ENCODE measurements around the gene NRAP.

The NRAP gene

DNA sequence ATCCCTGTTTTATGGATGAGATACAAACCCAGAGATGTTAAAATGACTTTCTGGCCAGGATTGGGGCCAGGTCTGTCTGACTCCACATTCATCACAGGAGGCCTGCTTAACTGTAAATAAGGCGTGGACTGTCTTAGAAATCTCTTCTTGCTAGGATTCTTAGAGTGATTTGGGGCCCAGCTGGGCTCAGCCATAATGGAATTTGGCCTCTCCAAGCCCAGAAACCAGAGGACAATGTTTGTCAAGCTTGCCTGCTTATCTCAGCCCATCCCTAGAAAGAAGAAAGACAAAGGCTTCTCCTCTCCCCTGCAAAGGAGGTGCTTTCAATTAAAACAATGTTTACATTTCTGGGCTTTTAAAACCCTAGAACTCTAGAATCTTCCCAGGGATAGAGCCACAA is 108.1 kb downstream of the NRAP start:
- DNase-seq: no peak

DNA sequence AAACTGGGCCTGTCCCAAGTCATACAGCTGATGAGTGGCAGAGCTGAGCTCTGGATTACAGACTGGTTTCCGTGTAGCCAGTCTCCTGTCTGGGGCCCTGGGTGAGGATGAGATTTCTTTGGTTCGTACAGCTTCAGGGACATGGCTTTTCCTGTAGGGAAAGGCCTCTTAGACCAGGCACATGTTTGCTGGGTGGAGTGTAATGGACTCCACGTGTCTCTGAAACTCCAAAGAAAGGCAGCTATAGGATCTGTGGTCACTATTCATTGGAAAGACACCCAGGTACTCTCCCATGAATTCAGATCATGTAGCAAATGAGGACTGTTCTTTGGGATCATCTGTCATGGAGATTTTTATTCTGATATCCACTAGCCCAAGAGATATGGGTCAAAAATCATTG is 108.6 kb downstream of the NRAP start:
- no peak for DNase-seq

DNA sequence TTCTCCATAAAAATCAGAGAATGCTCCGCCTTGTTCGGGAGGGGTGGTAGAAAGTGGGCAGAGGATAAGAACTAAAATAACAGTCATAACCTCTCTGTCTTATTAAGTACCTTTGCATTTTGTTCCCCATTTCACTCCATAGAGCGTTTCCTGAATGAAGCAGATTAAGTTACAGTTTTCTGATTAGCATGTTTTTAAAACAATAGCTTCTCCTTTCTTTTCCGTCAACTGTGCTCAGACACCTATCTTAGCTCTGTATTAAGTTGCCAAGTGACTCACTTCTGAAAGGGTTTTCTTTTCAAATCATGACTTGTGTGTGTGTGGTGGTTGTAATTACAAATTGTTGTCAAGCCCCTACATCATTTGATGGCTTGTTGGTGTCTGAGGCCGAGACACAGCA is 109.6 kb downstream of the NRAP start:
- no peak for DNase-seq

DNA sequence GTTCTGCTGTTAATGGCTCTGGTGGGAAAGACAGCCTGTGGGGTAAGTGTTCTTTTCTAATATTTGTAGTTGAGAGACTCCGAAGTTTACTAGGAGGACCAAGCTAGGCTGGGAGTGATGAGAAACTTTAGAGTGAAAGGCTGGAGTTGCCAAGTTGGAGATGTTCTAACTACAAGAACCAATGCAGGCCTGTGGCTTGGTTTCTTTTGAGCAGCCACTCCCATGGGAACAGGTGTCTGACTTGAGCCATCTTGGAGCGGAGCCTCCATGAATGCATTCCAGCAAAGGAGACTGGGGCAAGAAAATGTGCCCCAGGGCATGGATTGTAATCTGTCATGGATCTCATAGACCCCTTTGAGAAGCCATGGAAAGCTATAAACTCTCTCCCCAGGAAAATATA is 110.7 kb downstream of the NRAP start:
- no peak for DNase-seq

DNA sequence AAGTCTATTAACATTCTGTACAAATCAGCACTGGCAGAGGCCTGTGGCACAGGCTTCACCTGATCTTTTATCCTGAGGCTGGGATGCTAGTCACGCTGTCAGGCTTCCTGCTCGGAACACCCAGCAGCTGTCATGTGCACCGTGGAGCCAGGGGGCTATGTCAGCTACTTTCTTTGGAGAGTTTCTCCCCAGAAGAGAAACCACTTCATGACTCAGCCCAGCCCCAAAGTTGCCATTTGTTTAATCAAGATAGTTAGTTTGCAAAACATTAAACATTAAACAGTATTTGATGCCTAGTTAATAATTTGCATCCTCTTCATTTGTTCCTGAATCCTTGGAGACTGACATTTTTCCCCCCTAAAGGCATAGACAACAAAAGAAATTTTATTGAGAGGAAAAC is 111.1 kb downstream of the NRAP start, which contains the start of gene HABP2:
Gene HABP2 (plus strand): TSS at position 353 of the 400 bp plus-strand sequence. CDS start 69 bp downstream, outside the sequence.
- peak; percentile 49 for DNase-seq

DNA sequence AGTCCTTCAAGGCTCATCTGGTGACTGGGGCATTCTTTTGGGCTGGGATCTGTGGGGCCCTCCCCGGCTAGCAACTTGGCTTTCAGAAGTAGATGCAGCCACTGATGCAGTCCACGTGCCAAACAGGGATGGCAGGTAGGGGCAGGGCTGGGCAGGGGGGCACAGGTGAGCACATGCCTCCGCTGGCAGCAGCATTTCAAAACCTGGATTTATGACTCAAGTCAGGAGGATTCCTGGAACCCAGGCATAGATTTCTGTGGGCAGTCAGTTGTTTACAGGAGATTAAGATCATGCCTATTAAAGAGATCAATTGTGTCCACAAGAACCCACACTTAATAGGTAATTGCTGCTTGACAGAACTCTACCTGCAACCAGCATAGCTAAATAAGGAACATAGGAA is 111.8 kb downstream of the NRAP start:
- DNase-seq: peak; percentile 11

DNA sequence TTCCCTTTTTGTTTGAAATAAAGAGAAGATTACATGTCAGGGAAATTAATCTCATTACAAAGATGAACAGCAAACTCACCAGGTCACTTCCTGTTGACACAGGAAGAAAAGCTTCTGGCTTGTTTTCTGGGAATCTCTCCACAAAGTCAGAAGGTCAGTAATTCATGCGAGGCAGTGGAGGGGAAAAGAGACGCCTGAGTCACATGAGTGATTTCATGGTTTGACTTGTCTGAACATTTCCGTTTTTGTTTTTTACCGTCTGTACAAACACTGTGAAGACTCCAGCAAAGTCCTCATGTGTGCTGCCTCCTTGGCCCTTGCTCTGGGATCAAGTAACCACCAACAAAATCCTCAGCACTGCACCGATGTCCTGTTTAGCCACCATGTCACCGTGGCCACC is 113.5 kb downstream of the NRAP start:
- peak; percentile 93 for DNase-seq

DNA sequence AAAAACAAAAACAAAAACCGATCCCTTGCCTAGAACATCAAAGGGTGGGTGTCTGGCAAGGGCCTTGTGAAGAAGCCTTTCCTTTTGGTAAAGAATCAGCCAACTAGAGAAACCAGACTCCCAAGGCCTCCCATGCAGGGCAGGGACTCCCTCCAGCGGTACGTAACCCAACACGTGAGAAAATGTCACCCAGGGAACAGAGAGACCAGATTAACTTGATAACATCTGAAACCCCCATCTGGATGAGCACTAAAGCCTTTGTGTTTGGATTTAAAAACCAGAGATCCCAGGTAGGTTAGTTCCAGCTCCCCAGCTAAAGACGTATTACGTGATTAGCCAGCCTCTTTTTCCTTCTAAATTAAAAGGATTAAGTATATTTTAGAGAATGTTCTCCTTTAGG is 114.0 kb downstream of the NRAP start:
- DNase-seq: no peak

DNA sequence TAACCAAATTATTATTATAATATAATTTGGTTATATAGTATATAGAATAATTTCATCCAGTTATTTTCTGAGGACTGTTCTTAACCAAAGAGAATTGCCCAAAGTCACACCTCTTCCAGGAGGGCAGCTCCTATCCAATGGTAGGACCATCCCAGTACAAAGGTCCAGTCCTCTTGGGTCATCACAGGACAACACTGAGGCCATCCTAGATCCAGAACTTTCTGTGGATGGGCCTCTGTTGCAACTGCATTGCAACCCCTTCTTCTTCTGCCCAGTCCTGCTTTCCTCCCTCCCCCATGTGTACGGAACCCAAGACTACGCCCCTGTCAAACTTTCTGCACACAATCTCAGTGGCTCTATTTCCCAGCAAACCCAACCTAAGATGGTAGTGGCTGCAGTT is 116.4 kb downstream of the NRAP start:
- no peak for DNase-seq

DNA sequence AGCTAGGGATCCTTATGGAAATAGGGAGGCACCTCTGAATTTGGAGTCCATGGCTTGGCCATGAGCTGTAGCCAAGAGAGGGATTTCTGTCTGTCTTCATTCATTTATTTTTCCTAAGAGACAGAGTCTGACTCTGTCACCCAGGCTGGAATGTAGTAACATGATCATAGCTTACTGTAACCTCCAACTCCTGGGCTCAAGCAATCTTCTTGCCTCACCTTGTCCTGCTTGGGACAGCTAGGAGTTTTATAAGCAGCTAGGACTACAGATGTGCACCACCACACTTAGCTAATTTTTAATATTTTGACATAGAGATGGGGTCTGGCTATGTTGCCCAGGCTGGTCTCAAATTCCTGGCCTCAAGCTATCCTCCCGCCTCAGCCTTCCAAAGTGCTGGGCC is 119.4 kb downstream of the NRAP start:
- DNase-seq: no peak

DNA sequence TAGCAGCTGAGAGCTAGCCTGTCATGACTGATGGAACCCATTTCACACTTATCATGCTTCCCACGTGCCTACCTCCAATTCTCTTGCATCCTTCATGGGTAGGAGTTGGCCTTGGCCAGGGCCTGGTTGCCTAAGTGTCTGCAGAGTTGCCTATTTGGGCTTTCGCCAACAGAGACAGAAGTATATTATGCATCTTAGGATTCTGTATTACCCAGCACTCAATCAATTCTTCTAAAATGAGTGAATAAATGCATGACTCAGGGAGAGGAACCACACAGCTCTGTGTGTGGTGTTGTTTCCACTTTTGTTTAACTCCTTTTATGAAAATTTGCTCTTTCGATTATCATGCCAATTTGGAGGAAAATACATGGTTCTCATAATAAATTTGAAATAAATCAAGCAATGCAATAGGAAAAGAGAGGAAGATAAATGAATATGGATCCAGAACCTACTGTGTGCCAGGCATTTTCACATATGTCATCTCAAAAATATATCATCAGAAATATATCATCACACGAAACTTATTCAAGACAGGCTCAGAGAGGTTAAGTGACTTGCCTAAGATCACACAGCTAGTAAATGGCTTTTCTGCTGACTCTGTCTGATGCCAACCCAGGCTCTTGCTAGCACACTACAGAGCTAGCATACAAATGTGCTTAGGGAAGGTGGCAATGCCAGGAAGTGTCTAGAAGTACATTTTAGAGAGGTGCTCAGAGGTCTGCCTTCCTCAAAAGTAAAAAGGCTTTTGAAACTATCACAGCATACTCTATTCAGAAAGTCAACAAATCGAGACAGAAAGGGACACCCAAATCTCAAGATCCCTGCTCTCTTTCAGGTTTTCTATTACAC is 120.5 kb downstream of the NRAP start:
- no peak for DNase-seq

DNA sequence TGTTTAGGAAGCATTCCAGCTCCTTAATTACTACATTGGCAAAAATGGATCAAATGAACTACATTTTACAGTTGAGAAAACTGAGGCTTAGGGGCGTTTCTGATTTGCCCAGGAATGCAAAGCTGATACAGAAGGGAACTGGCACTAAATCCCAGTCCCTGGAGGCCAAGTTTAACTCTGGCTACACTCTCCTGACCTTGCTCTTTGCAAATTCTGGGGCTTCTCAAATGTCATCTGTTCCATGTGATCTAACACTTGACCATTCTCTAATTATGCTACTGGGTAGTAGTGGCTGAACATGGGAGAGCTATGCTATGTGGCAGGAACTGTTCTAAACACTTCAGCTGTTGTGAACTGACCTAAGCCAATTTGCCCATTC is 122.3 kb downstream of the NRAP start:
- DNase-seq: no peak

DNA sequence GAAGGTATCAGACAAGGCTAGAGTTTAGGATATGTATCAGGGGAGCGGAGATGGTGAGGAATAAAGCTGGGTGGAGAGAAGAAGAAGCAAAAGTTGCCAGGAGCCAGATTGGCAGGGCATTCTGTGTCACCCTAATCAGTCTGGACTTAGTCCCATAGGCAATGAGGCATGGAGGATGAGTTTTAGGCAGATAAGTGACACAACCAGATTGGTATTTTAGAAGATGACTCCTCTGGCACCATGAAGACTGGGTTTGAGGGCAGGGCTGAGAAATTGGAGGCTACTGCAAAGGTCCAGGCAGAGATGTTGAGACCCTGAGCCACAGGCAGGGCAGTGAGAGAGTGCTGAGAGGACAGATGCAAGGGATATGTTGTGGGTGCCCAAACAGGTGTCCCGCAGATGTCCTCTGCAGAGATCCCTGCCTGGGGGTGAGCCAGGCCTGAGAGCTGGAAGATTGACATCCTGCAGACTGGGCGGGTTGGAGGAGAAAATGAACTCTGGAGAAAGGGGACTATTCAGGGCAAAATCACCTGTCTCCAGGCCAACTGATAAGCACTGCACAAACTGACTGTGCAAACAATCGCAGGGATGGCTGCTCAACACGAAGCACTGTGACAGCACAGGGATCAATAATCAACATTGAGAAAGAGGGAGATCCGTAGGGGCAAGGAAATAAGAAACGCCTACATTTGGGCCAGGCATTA is 122.8 kb downstream of the NRAP start:
- DNase-seq: peak; percentile 43

DNA sequence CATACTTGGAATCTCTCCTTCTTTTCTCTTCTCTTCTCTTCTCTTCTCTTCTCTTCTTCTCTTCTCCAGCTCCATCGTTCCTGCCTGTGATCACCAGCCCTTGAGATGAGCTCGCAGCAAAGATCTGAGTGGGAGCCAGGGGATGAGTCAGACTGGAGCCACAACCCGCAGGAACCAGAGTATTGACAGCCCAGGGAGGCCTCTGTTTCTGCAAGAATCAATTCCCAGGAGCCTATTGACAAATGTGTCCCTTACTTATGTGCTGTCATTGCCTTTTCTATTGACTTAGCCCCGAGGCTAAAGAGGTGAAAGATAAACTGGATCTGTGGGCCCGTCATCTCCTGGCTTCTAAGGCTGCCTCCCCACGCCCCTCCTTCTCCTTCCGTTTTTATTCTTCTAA is 124.1 kb downstream of the NRAP start:
- peak; percentile 80 for DNase-seq

All from kidney glomerular epithelial cell (primary cell).